ENCODE results near the gene GTF2A1.

GRCh38 chr14:81179631-81180030, 41.1 kb downstream of the GTF2A1 start:
- TF ChIP-seq MAX (IDR thresholded peaks at IDR 0.05; ENCODE audit: low read depth) (no peak), FOSL2 (IDR thresholded peaks at IDR 0.05; ENCODE audit: borderline replicate concordance, low read depth) (no peak), NFIC (IDR thresholded peaks at IDR 0.05; ENCODE audit: borderline replicate concordance) (no peak), EP300 (IDR thresholded peaks at IDR 0.05; ENCODE audit: borderline replicate concordance in 1 of 2, low read depth in 1 of 2, low read length in 1 of 2) (no peak), TAF1 (IDR thresholded peaks at IDR 0.05; ENCODE audit: borderline replicate concordance, low read depth, low read length) (no peak)

Data from SK-N-SH (cell line).